ENCODE measurements around the gene ARHGEF38. TPM values are rescaled to one million over a fixed set of nuclear protein-coding genes. Genes with fewer than 3 reads are reported as not detected.
"Not testable (repeated sequence)": the region's sequence is repeated elsewhere in the genome, so short reads cannot be mapped to it uniquely, and the experiment has no call there.

ARHGEF38 gene
- total RNA-seq, 2 experiments from 2014 or later: not detected

DNA sequence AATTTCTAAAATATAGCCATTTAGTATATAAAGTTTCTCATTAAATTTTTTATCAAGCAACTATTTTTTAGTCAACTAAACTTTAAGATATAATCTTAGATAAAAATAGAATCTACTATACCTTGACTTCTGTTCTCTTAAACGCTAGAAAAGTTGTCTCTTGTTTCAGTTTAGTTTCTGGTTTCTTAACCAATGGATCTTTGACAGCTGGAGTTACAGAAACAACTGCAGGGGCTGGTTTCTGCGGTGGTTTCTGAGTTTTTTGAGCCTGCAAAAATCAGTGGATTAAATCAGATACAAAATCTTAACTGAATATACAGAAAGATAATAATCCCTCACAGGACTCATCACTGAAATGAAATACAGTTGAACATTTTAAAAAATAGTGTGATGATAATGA is 134.2 kb downstream of the ARHGEF38 start:
- H3K27ac ChIP-seq (ENCODE audit: low read depth in 1 of 2, low read length in 2 of 2): no peak overlapping the region
- Mint-ChIP-seq H3K27ac (no peak overlapping the region), H3K27me3 (no peaks in the 10 kb centered on the region), H3K4me3 (no peak overlapping the region), H3K9me3 (no peaks in the 10 kb centered on the region), H3K36me3 (ENCODE audit: low read depth) (peaks cover 87% of the 10 kb centered on the region), H3K4me1 (ENCODE audit: low read depth) (no peaks in the 10 kb centered on the region)
- ATAC-seq (ENCODE audit: poor library complexity) (no peak), DNase-seq (no peak)
- TF ChIP-seq, protein P1, sequence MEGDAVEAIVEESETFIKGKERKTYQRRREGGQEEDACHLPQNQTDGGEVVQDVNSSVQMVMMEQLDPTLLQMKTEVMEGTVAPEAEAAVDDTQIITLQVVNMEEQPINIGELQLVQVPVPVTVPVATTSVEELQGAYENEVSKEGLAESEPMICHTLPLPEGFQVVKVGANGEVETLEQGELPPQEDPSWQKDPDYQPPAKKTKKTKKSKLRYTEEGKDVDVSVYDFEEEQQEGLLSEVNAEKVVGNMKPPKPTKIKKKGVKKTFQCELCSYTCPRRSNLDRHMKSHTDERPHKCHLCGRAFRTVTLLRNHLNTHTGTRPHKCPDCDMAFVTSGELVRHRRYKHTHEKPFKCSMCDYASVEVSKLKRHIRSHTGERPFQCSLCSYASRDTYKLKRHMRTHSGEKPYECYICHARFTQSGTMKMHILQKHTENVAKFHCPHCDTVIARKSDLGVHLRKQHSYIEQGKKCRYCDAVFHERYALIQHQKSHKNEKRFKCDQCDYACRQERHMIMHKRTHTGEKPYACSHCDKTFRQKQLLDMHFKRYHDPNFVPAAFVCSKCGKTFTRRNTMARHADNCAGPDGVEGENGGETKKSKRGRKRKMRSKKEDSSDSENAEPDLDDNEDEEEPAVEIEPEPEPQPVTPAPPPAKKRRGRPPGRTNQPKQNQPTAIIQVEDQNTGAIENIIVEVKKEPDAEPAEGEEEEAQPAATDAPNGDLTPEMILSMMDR (IDR thresholded peaks at IDR 0.05): no peak
- no peaks in the 10 kb centered on the region for H3K9me3 ChIP-seq (ENCODE audit: control insufficient read depth in 1 of 2, insufficient read depth in 1 of 2, low read length in 2 of 2)
- H3K4me1 ChIP-seq (ENCODE audit: insufficient read depth, low read length): no peaks in the 10 kb centered on the region
- intact Hi-C loops (cut with DNase I, micrococcal nuclease): no loop called here
- peaks cover 66% of the 10 kb centered on the region for H3K36me3 ChIP-seq (ENCODE audit: insufficient read depth, low read length)
- ChIA-PET POLR2A (no interaction called here), CTCF (no interaction called here)
- no peak overlapping the region for H3K4me3 ChIP-seq (ENCODE audit: low read length)
- no peaks in the 10 kb centered on the region for H3K27me3 ChIP-seq (ENCODE audit: control insufficient read depth in 1 of 2, insufficient read depth in 2 of 2, low read length in 2 of 2)

DNA sequence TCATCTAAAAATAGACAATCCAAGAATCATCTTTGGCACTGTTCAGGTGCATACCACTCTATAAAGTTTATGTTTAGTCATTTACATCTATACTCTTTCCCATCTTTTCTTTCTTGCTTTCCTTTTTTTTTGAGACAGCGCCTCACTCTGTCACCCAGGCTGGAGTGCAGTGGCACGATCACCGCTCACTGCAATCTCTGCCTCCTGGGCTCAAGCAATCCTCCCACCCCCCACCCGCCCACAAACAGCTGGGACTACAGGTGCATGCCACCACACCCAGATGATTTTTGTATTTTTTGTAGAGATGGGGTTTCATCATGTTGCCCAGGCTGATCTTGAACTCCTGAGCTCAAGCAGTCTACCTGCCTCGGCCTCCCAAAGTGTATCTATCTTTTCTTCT is 142.4 kb downstream of the ARHGEF38 start:
- ATAC-seq (ENCODE audit: poor library complexity); CTCF ChIA-PET; POLR2A ChIA-PET; H3K4me1 Mint-ChIP-seq (ENCODE audit: low read depth); H3K4me3 Mint-ChIP-seq; DNase-seq; H3K9me3 ChIP-seq (ENCODE audit: control insufficient read depth in 1 of 2, insufficient read depth in 1 of 2, low read length in 2 of 2); H3K4me1 ChIP-seq (ENCODE audit: insufficient read depth, low read length); H3K27ac Mint-ChIP-seq; H3K27ac ChIP-seq (ENCODE audit: low read depth in 1 of 2, low read length in 2 of 2); H3K4me3 ChIP-seq (ENCODE audit: low read length); H3K9me3 Mint-ChIP-seq; intact Hi-C loops (cut with DNase I, micrococcal nuclease); H3K27me3 ChIP-seq (ENCODE audit: control insufficient read depth in 1 of 2, insufficient read depth in 2 of 2, low read length in 2 of 2); H3K27me3 Mint-ChIP-seq: not testable (repeated sequence)
- peaks cover 63% of the 10 kb centered on the region for H3K36me3 ChIP-seq (ENCODE audit: insufficient read depth, low read length)
- peaks cover 80% of the 10 kb centered on the region for H3K36me3 Mint-ChIP-seq (ENCODE audit: low read depth)

DNA sequence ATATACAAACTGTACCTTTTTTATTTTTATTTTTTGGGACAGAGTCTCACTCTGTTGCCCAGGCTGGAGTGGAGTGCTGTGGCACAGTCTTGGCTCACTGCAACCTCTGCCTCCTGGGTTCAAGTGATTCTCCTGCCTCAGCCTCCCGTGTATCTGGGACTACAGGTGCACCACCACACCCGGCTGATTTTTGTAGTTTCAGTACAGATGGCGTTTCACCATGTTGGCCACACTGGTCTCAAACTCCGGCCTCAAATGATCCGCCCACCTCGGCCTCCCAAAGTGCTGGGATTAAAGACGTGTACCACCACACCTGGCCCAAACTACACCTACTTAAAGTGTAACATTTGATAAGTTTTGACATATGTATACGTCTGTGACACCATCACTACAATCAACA is 143.4 kb downstream of the ARHGEF38 start:
- H3K4me1 Mint-ChIP-seq (ENCODE audit: low read depth); H3K27ac Mint-ChIP-seq; H3K9me3 Mint-ChIP-seq; H3K4me3 ChIP-seq (ENCODE audit: low read length); ATAC-seq (ENCODE audit: poor library complexity); H3K27ac ChIP-seq (ENCODE audit: low read depth in 1 of 2, low read length in 2 of 2); H3K27me3 Mint-ChIP-seq; H3K4me1 ChIP-seq (ENCODE audit: insufficient read depth, low read length); intact Hi-C loops (cut with DNase I, micrococcal nuclease); CTCF ChIA-PET; H3K9me3 ChIP-seq (ENCODE audit: control insufficient read depth in 1 of 2, insufficient read depth in 1 of 2, low read length in 2 of 2); H3K4me3 Mint-ChIP-seq; H3K27me3 ChIP-seq (ENCODE audit: control insufficient read depth in 1 of 2, insufficient read depth in 2 of 2, low read length in 2 of 2); POLR2A ChIA-PET; DNase-seq: not testable (repeated sequence)
- H3K36me3 ChIP-seq (ENCODE audit: insufficient read depth, low read length): peaks cover 62% of the 10 kb centered on the region
- peaks cover 77% of the 10 kb centered on the region for H3K36me3 Mint-ChIP-seq (ENCODE audit: low read depth)

DNA sequence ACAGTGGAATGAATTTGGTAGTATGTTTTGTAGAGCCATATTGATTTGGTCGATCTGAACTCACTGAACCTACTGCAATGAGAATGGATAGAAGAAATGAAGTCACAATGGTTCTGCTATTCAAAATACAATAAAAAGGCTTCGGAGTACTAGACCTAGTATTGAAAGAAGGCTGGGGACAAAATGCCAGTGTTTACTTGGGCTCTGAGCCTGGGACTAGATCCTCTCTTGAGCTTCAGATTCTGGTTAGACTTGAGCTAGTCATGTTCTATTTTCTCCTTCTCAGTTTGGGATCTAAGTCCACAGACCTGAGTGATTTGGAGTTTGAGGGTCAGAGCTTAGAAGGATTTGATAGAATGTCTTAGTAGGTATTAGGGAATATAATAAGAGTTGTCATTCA is 146.2 kb downstream of the ARHGEF38 start:
- no peaks in the 10 kb centered on the region for H3K27me3 Mint-ChIP-seq
- POLR2A ChIA-PET: no interaction called here
- peaks cover 49% of the 10 kb centered on the region for H3K36me3 ChIP-seq (ENCODE audit: insufficient read depth, low read length)
- CTCF ChIA-PET: interaction anchor here (1.3 to 1.4 kb wide), 2 partner anchors 17 to 19 kb away, joined by 3 read pairs; no protein-coding TSS in a partner anchor
- H3K36me3 Mint-ChIP-seq (ENCODE audit: low read depth): peaks cover 63% of the 10 kb centered on the region
- TF ChIP-seq, protein P1 (IDR thresholded peaks at IDR 0.05): no peak
- ATAC-seq (ENCODE audit: poor library complexity): no peak
- no peak overlapping the region for H3K27ac Mint-ChIP-seq
- no peaks in the 10 kb centered on the region for H3K27me3 ChIP-seq (ENCODE audit: control insufficient read depth in 1 of 2, insufficient read depth in 2 of 2, low read length in 2 of 2)
- no peak for DNase-seq
- no peak overlapping the region for H3K4me3 ChIP-seq (ENCODE audit: low read length)
- no peak overlapping the region for H3K27ac ChIP-seq (ENCODE audit: low read depth in 1 of 2, low read length in 2 of 2)
- H3K4me1 ChIP-seq (ENCODE audit: insufficient read depth, low read length): no peaks in the 10 kb centered on the region
- H3K4me3 Mint-ChIP-seq: no peak overlapping the region
- no peaks in the 10 kb centered on the region for H3K9me3 Mint-ChIP-seq
- no peaks in the 10 kb centered on the region for H3K9me3 ChIP-seq (ENCODE audit: control insufficient read depth in 1 of 2, insufficient read depth in 1 of 2, low read length in 2 of 2)
- intact Hi-C loops (cut with DNase I, micrococcal nuclease): no loop called here
- H3K4me1 Mint-ChIP-seq (ENCODE audit: low read depth): peaks cover 5% of the 10 kb centered on the region
